GM23248 (cell line): ENCODE measurements around the gene FAM3D. TPM values are rescaled to one million over a fixed set of nuclear protein-coding genes. Genes with fewer than 3 reads are reported as not detected.
"Not testable (repeated sequence)": the region's sequence is repeated elsewhere in the genome, so short reads cannot be mapped to it uniquely, and the experiment has no call there.

ENCODE experiments used
- DNase-seq: peaks from one replicate; pipeline ENCODE4 v3.0.0-alpha.2; 2015
- H2AFZ ChIP-seq: fragments of 200-600 bp; sonication (generic); 2 replicates; pipeline ENCODE4 v1.6.1; 2016; ENCODE audit warnings: antibody characterized with exemption
- H3F3A ChIP-seq: fragments of 200-600 bp; sonication (generic); 2 replicates; pipeline ENCODE4 v1.6.1; 2016; ENCODE audit warnings: mild to moderate bottlenecking, antibody characterized with exemption, mixed run types; ENCODE audit not compliant: insufficient read depth
- H3K27ac ChIP-seq: fragments of 200-600 bp; sonication (generic); 2 replicates; pipeline ENCODE4 v1.5.1; 2016; ENCODE audit warnings: mild to moderate bottlenecking
- H3K27me3 ChIP-seq: fragments of 200-600 bp; sonication (generic); replicated peaks from 2 replicates; pipeline ENCODE4 v1.6.1; 2016; ENCODE audit warnings: mild to moderate bottlenecking; ENCODE audit not compliant: insufficient read depth
- H3K36me3 ChIP-seq: fragments of 200-600 bp; sonication (generic); 2 replicates; pipeline ENCODE4 v1.6.1; 2016; ENCODE audit warnings: low read depth, mild to moderate bottlenecking
- H3K4me1 ChIP-seq: fragments of 200-600 bp; sonication (generic); 2 replicates; pipeline ENCODE4 v1.6.1; 2016; ENCODE audit warnings: mild to moderate bottlenecking; ENCODE audit not compliant: insufficient read depth
- H3K4me2 ChIP-seq: fragments of 200-600 bp; sonication (generic); one replicate; pipeline ENCODE4 v1.6.1; 2016; ENCODE audit warnings: mild to moderate bottlenecking; ENCODE audit not compliant: unreplicated experiment
- H3K4me3 ChIP-seq: fragments of 200-600 bp; sonication (generic); 2 replicates; pipeline ENCODE4 v1.5.1; 2016; ENCODE audit warnings: mild to moderate bottlenecking
- H3K79me2 ChIP-seq: fragments of 200-600 bp; sonication (generic); 2 replicates; pipeline ENCODE4 v1.6.1; 2016; ENCODE audit warnings: mild to moderate bottlenecking; ENCODE audit not compliant: insufficient read depth
- H3K9ac ChIP-seq: fragments of 200-600 bp; sonication (generic); 2 replicates; pipeline ENCODE4 v1.6.1; 2016; ENCODE audit warnings: mild to moderate bottlenecking
- H3K9me2 ChIP-seq: fragments of 200-600 bp; sonication (generic); 2 replicates; pipeline ENCODE4 v1.6.1; 2016; ENCODE audit warnings: mixed run types, mild to moderate bottlenecking, moderate library complexity; ENCODE audit not compliant: insufficient read depth
- H3K9me3 ChIP-seq: fragments of 200-600 bp; sonication (generic); one replicate; pipeline ENCODE4 v1.6.1; 2017; ENCODE audit warnings: low read depth
- H4K20me1 ChIP-seq: fragments of 200-600 bp; sonication (generic); 2 replicates; pipeline ENCODE4 v1.6.0; 2016; ENCODE audit not compliant: insufficient read depth
- EZH2 ChIP-seq: fragments of 200-600 bp; sonication (generic); IDR thresholded peaks from 2 replicates; pipeline ENCODE4 v1.6.1; 2018; ENCODE audit warnings: antibody characterized with exemption, mild to moderate bottlenecking; ENCODE audit not compliant: insufficient read depth, poor library complexity, severe bottlenecking
- EZH2phosphoT487 ChIP-seq: fragments of 200-600 bp; sonication (generic); IDR thresholded peaks from 2 replicates; pipeline ENCODE4 v1.6.1; 2018; ENCODE audit warnings: antibody characterized with exemption, moderate library complexity, mild to moderate bottlenecking, low read depth; ENCODE audit not compliant: insufficient read depth
- WGBS, 2 experiments: methylation state at CpG; one replicate each; pipeline ENCODE4 v1.1.6; 2015 to 2017; ENCODE audit warnings: low lambda C conversion rate in 2 of 2, low coverage in 1 of 2; ENCODE audit errors: missing lambda C conversion rate in 2 of 2; 5-methylcytosine and 5-hydroxymethylcytosine counted together
- in situ Hi-C: fragments of 300-500 bp; cut with MboI; formaldehyde crosslinking; loops from 2 replicates; pipeline ENCODE4 v1.15.0; 2020
- polyA plus RNA-seq: library from polyadenylated mRNA; unstranded; fragments of >200 nt; fragmentation: Nextera tagmentation; extraction: Ambion mirVana; gene quantifications from 2 replicates; pipeline ENCODE4 v1.2.1, GENCODE V29; 2016
- total RNA-seq: library from RNA; depleted of rRNA; stranded (reverse); fragments of >200 nt; shearing (Covaris generic); gene quantifications from 2 replicates; pipeline ENCODE4 v1.2.3, GENCODE V29; 2014

The FAM3D gene
- total and polyA plus RNA-seq, 2 experiments from 2014 or later = not detected

DNA sequence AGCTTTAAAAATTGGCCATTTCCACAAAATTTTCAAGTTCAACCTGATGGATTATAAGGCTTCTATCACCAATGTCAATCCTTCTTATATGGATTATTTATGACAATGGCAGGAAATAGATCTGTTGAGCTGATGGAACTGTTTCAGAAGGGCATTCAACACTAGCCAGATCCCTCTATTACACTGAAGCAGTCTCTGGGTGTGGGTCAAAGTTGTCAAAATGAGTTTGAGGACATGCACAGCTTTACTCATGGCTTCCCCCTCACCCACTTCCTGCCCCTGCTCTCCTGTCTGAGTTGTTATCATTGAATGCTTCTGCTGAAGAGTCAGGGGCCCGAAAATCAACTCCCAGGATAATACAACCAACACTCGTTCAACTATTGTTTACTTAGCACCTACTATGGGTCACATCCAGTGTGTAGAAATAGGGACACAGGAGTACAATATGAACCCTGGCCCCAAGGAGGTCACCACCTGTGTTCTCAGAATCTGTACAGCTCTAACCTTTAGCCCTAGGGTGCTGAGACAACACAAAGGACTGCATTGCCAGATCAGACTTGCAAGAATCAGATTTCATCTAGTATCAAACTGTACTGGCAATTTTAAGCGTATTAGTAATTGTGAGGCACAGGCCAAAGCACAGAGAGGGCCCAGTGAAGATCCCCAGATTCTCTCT, 41.7 kb upstream of the FAM3D start:
- TF ChIP-seq EZH2phosphoT487 = no peak
- TF ChIP-seq EZH2 = no peak
- Histone ChIP-seq H3K27me3 (no peaks in the 10 kb centered on the region), H3K4me1 (no peaks in the 10 kb centered on the region), H3K9me3 (no peaks in the 10 kb centered on the region), H4K20me1 (no peaks in the 10 kb centered on the region), H3K4me3 (no peak overlapping the region), H3K79me2 (no peaks in the 10 kb centered on the region), H3F3A (no peaks in the 10 kb centered on the region), H3K9me2 (no peaks in the 10 kb centered on the region), H3K4me2 (no peak overlapping the region), H3K27ac (no peak overlapping the region), H3K9ac (no peak overlapping the region), H3K36me3 (no peaks in the 10 kb centered on the region), H2AFZ (no peak overlapping the region)
- no peak for DNase-seq
- in situ Hi-C loops = no loop called here
- WGBS, 2 experiments = 15 to 22% methylated on average over 3 of the region's 3 CpGs

DNA sequence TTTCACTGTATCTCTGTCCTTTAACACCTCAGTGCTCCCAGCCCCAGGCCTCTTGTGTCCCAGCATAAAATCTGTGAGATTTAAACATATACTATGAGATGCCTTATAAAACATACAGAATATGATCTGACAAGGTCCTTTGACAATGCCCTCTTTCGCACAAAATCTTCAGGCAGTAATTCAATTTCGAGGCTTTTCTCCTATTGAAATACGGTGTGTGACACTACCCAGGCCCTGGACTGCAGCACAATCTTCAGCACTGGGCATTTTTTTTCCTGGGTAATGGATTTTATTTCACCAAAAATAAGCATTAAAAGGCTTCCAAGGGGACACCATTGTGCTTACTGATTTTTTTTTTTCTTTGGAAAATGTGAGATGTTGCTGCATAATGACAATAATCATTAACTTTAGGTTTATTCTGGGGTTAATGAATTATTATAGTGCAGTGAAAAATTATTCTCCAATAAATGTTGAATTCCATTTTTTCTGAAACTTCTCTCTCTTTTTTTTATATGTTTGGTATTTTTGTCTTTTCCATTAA, 40.9 kb upstream of the FAM3D start:
- Histone ChIP-seq H3F3A (no peaks in the 10 kb centered on the region), H2AFZ (no peak overlapping the region), H3K4me2 (no peak overlapping the region), H3K9me2 (no peaks in the 10 kb centered on the region), H4K20me1 (no peaks in the 10 kb centered on the region), H3K9me3 (no peaks in the 10 kb centered on the region), H3K9ac (no peak overlapping the region), H3K4me1 (no peaks in the 10 kb centered on the region), H3K4me3 (no peak overlapping the region), H3K27ac (no peak overlapping the region), H3K36me3 (no peaks in the 10 kb centered on the region), H3K27me3 (no peaks in the 10 kb centered on the region), H3K79me2 (no peaks in the 10 kb centered on the region)
- no peak for DNase-seq
- no peak for TF ChIP-seq EZH2phosphoT487
- no peak for TF ChIP-seq EZH2
- WGBS, 2 experiments = 25 to 26% methylated on average over 3 of the region's 3 CpGs
- in situ Hi-C loops = no loop called here

DNA sequence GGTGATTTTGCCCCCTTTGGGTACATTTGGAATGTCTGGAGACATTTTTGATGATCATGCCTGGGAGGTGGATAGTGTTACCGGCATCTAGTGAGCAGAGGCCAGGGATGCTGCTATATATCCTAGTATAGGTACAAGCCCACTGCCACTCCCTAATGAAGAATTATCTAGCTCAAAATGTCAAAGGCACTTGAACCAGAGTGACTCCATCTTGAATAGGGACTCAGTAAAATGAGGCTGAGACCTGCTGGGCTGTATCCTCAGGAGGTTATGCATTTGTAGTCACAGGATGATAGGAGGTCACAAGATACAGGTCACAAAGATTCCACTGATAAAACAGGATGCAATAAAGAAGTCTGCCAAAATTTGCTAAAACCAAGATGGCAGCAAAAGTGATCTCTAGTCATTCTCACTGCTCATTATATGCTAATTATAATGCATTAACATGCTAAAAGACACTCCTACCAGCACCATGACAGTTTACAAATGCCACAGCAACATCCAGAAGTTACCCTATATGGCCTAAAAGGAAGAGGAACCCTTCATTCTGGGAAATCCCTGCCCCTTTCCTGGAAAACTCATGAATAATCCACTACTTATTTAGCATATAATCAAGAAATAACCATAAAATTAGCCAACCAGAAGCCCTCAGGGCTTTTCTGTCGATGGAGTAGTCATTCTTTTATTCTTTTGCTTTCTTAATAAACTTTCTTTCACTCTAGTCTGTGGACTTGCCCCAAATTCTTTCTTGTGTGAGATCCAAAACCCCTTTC, 40.0 kb upstream of the FAM3D start:
- no peak overlapping the region for H3K27ac ChIP-seq
- TF ChIP-seq EZH2phosphoT487 = no peak
- no peak for TF ChIP-seq EZH2
- H3K79me2 ChIP-seq = no peaks in the 10 kb centered on the region
- DNase-seq = no peak
- H4K20me1 ChIP-seq = no peaks in the 10 kb centered on the region
- H3K9me2 ChIP-seq = no peaks in the 10 kb centered on the region
- H3K9me3 ChIP-seq = no peaks in the 10 kb centered on the region
- in situ Hi-C loops = no loop called here
- no peaks in the 10 kb centered on the region for H3F3A ChIP-seq
- no peak overlapping the region for H3K9ac ChIP-seq
- WGBS, 2 experiments = 49 to 60% methylated on average over 2 of the region's 2 CpGs
- H3K36me3 ChIP-seq = no peaks in the 10 kb centered on the region
- 0 out of 2 replicates have a peak, but pooled peaks cover 2% of the 10 kb centered on the region for H3K27me3 ChIP-seq
- no peak overlapping the region for H3K4me2 ChIP-seq
- no peaks in the 10 kb centered on the region for H3K4me1 ChIP-seq
- H3K4me3 ChIP-seq = no peak overlapping the region
- H2AFZ ChIP-seq = no peak overlapping the region

DNA sequence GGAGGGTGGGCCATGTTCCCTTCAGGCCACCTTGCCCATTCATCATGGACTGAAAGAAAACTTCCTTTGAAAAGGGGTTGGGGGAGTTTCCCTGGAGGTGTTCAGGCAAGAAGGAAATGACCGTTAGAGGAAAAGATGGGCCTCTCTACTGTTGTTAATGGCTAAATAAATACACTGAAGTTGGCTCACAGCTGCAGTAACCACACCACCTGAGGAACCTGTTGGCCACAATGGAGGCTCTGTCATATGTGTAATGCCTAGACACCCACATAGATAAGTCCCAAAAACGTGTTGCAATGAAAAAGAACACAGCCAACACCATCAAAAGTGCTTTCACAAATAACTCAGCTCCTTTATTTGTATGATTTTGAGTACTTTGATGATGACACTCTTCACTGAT, 38.2 kb upstream of the FAM3D start:
- no peak overlapping the region for H3K9ac ChIP-seq
- no peak overlapping the region for H2AFZ ChIP-seq
- no peaks in the 10 kb centered on the region for H4K20me1 ChIP-seq
- 0 out of 2 replicates have a peak, but pooled peaks cover 8% of the 10 kb centered on the region for H3K27me3 ChIP-seq
- no peak overlapping the region for H3K27ac ChIP-seq
- in situ Hi-C loops = no loop called here
- TF ChIP-seq EZH2 = no peak
- no peak for TF ChIP-seq EZH2phosphoT487
- H3K36me3 ChIP-seq = no peaks in the 10 kb centered on the region
- 27 to 30% methylated on average over 2 of the region's 2 CpGs for WGBS, 2 experiments
- H3K4me3 ChIP-seq = no peak overlapping the region
- no peaks in the 10 kb centered on the region for H3K9me2 ChIP-seq
- no peaks in the 10 kb centered on the region for H3F3A ChIP-seq
- H3K79me2 ChIP-seq = no peaks in the 10 kb centered on the region
- H3K4me1 ChIP-seq = no peaks in the 10 kb centered on the region
- DNase-seq = no peak
- no peak overlapping the region for H3K4me2 ChIP-seq
- no peaks in the 10 kb centered on the region for H3K9me3 ChIP-seq

DNA sequence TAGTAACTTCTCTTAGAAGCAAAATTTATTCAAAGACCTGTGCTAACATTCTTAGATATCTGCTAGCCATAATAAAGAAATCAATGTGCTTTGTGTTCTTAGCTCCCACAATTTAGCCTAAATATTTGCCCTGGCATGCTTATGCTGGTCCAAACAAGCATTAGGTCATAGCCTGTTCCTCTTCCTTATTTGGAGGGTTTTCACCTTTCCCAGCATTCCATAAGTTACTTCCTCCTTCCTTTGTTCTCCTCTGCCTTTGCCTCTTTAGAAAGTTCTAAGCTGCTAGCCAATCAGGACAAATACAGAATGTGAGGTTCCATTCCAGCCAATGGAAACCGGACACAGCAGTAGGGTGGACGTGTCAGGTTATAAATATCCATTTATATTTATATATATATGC, 37.7 kb upstream of the FAM3D start:
- H3K9ac ChIP-seq, H3K9me2 ChIP-seq, H3K4me1 ChIP-seq, H3F3A ChIP-seq, H2AFZ ChIP-seq, H3K4me3 ChIP-seq, H3K27ac ChIP-seq, H3K27me3 ChIP-seq, H3K4me2 ChIP-seq, H3K36me3 ChIP-seq, H3K79me2 ChIP-seq, DNase-seq, H4K20me1 ChIP-seq, H3K9me3 ChIP-seq, in situ Hi-C loops: not testable (repeated sequence)
- 67% methylated on average over 2 of the region's 2 CpGs for WGBS, 2 experiments
